Testis (tissue), 2 donors: ENCODE data around the gene BTG4.

Experiments used
- CTCF ChIP-seq, 3 experiments: fragments of 450-650 bp in 2 of 3; fragments of 200-600 bp in 1 of 3; sonication (generic) in 1 of 3; IDR thresholded peaks; one replicate each; pipeline ENCODE4 v1.5.1; 2016 to 2019; ENCODE audit warnings: antibody characterized with exemption in 3 of 3, mild to moderate bottlenecking in 2 of 3, moderate library complexity in 1 of 3
- POLR2A ChIP-seq: fragments of 450-650 bp; IDR thresholded peaks from one replicate; pipeline ENCODE4 v1.6.1; 2017; ENCODE audit warnings: antibody characterized with exemption, mild to moderate bottlenecking, moderate library complexity

GRCh38 chr11:111535281-111535680, 23.1 kb upstream of the BTG4 start:
- no peak for TF ChIP-seq CTCF (IDR thresholded peaks at IDR 0.05)
- TF ChIP-seq POLR2A, result no peak
